OCI-LY7 (cell line): ENCODE results near the gene DDB1. TPM values are rescaled to one million over a fixed set of nuclear protein-coding genes. Genes with fewer than 3 reads are reported as not detected.
A peak's percentile ranks its signal among the peaks of the same experiment; 100 is the strongest.

ENCODE experiments used
- BruUV-seq: library from RNA; stranded (reverse); fragments of 400-500 nt; replicated peaks from 2 replicates; lab custom pipeline; 2021; lab: Mats Ljungman, UMichigan
- CTCF ChIA-PET: fragments of 300-600 bp; sonication (Branson Sonifier 250); formaldehyde crosslinking; loops from one replicate; lab custom pipeline; 2022; ENCODE audit warnings: antibody characterized with exemption; ENCODE audit not compliant: unreplicated experiment; lab: Charles Lee
- POLR2A ChIA-PET: fragments of 300-600 bp; sonication (Branson Sonifier 250); formaldehyde crosslinking; loops from one replicate; lab custom pipeline; 2022; ENCODE audit warnings: antibody characterized with exemption; lab: Charles Lee
- DNase-seq: peaks from one replicate; pipeline ENCODE4 v3.0.0-alpha.2; 2015; ENCODE audit warnings: low spot score
- H2AFZ ChIP-seq: fragments of 200-600 bp; sonication (generic), shearing (Covaris generic); 2 replicates; pipeline ENCODE4 v1.6.1; 2014; ENCODE audit warnings: mild to moderate bottlenecking, antibody characterized with exemption, low read length, moderate library complexity
- H3K27ac ChIP-seq: fragments of 200-600 bp; sonication (generic); 2 replicates; pipeline ENCODE4 v1.5.1; 2014; ENCODE audit warnings: mixed run types, low read depth, mild to moderate bottlenecking, moderate library complexity, low read length, inconsistent platforms; ENCODE audit not compliant: poor library complexity, severe bottlenecking
- H3K36me3 ChIP-seq: fragments of 200-600 bp; sonication (generic); 2 replicates; pipeline ENCODE4 v1.6.1; 2014; ENCODE audit warnings: mild to moderate bottlenecking, antibody characterized with exemption, low read length, moderate library complexity, mixed read lengths; ENCODE audit not compliant: insufficient read depth
- H3K4me1 ChIP-seq: fragments of 200-600 bp; sonication (generic); 2 replicates; pipeline ENCODE4 v1.5.1; 2014; ENCODE audit warnings: mild to moderate bottlenecking, low read length; ENCODE audit not compliant: insufficient read depth, poor library complexity, severe bottlenecking
- H3K4me2 ChIP-seq: fragments of 200-600 bp; sonication (generic); 2 replicates; pipeline ENCODE4 v1.6.1; 2014; ENCODE audit warnings: mild to moderate bottlenecking, low read length
- H3K4me3 ChIP-seq: fragments of 200-600 bp; sonication (generic); 2 replicates; pipeline ENCODE4 v1.5.1; 2014; ENCODE audit warnings: mild to moderate bottlenecking, low read depth, low read length; ENCODE audit not compliant: poor library complexity, severe bottlenecking
- H3K79me2 ChIP-seq: fragments of 200-600 bp; sonication (generic); 2 replicates; pipeline ENCODE4 v1.6.1; 2016; ENCODE audit warnings: low read depth, mild to moderate bottlenecking, low read length, moderate library complexity, mixed read lengths; ENCODE audit not compliant: insufficient read depth
- H3K9me2 ChIP-seq: fragments of 200-600 bp; sonication (generic); 2 replicates; pipeline ENCODE4 v1.6.1; 2016; ENCODE audit warnings: mild to moderate bottlenecking, low read length, mixed read lengths; ENCODE audit not compliant: insufficient read depth
- H3K9me3 ChIP-seq: fragments of 200-600 bp; sonication (generic); 2 replicates; pipeline ENCODE4 v1.6.1; 2014; ENCODE audit warnings: mild to moderate bottlenecking, mixed run types, low read length, mixed read lengths
- H4K20me1 ChIP-seq: fragments of 200-600 bp; sonication (generic); 2 replicates; pipeline ENCODE4 v1.6.1; 2014; ENCODE audit warnings: mild to moderate bottlenecking, antibody characterized with exemption, low read length, moderate library complexity, mixed read lengths; ENCODE audit not compliant: insufficient read depth
- EZH2phosphoT487 ChIP-seq: fragments of 200-600 bp; sonication (generic); IDR thresholded peaks from 2 replicates; pipeline ENCODE4 v1.6.1; 2018; ENCODE audit warnings: low read depth, borderline replicate concordance, mild to moderate bottlenecking, mixed run types, antibody characterized with exemption, low read length, moderate library complexity, mixed read lengths
- intact Hi-C: fragments of 100-400 bp; cut with micrococcal nuclease; formaldehyde crosslinking; loops from one replicate; pipeline ENCODE4 v1.10.0; 2022; ENCODE audit not compliant: unreplicated experiment
- total RNA-seq, 2 experiments: library from RNA; depleted of rRNA in 1 of 2; stranded (reverse); fragments of >200 nt in 1 of 2; shearing (Covaris generic) in 1 of 2; gene quantifications; 2 replicates each; pipeline ENCODE4 v1.2.3, GENCODE V29; 2014 to 2022
- TF ChIP-seq, protein P1 (sequence below): fragments of 200-600 bp; sonication (generic); conservative IDR thresholded peaks from 2 replicates; pipeline ENCODE4 v1.5.1; 2014; ENCODE audit warnings: mild to moderate bottlenecking, antibody characterized with exemption, low read length, moderate library complexity, mixed read lengths

DDB1 gene
- total RNA-seq, 2 experiments from 2014 or later, result 194 to 225 TPM

DNA sequence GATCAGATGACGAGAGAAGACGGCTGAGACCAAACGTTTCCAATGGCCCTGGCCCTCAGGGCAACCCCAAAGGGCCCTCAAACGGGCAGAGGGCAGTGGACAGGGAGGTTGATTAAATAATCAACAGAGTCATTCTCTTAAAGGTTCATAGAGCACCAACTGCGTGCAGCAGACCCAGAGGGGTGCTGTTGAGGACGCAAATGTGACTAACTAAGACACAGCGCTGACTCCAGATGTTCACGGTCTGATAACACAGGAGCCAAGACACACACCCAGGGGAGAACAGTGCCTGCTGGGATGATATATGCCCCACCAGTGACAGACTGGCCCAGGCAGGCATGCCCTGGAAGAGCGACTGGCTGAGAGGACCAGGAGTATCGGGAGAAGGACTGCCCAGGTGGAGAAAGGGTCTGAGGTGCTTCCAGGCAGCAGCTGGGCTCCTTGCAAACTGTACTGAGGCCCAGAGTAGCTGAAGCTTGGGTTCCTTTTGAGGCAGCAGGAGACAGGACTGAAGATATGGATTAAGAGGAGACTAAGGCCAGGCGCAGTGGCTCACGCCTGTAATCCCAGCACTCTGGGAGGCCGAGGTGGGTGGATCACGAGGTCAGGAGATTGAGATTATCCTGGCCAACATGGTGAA, 45.4 kb downstream of the DDB1 start:
- no peaks in the 10 kb centered on the region for H3K9me3 ChIP-seq
- POLR2A ChIA-PET, result no interaction called here
- intact Hi-C loops, result no loop called here
- H4K20me1 ChIP-seq, result no peaks in the 10 kb centered on the region
- no TSS peak for BruUV-seq
- no peak overlapping the region for H3K4me2 ChIP-seq
- no peaks in the 10 kb centered on the region for H3K9me2 ChIP-seq
- no peaks in the 10 kb centered on the region for H3K36me3 ChIP-seq
- no peaks in the 10 kb centered on the region for H3K4me1 ChIP-seq
- CTCF ChIA-PET, result no interaction called here
- no peak overlapping the region for H3K27ac ChIP-seq
- H3K79me2 ChIP-seq, result no peaks in the 10 kb centered on the region
- H3K4me3 ChIP-seq, result no peak overlapping the region
- TF ChIP-seq, protein P1, sequence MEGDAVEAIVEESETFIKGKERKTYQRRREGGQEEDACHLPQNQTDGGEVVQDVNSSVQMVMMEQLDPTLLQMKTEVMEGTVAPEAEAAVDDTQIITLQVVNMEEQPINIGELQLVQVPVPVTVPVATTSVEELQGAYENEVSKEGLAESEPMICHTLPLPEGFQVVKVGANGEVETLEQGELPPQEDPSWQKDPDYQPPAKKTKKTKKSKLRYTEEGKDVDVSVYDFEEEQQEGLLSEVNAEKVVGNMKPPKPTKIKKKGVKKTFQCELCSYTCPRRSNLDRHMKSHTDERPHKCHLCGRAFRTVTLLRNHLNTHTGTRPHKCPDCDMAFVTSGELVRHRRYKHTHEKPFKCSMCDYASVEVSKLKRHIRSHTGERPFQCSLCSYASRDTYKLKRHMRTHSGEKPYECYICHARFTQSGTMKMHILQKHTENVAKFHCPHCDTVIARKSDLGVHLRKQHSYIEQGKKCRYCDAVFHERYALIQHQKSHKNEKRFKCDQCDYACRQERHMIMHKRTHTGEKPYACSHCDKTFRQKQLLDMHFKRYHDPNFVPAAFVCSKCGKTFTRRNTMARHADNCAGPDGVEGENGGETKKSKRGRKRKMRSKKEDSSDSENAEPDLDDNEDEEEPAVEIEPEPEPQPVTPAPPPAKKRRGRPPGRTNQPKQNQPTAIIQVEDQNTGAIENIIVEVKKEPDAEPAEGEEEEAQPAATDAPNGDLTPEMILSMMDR, result no peak
- no peak for TF ChIP-seq EZH2phosphoT487
- no peak for DNase-seq
- no peak overlapping the region for H2AFZ ChIP-seq

DNA sequence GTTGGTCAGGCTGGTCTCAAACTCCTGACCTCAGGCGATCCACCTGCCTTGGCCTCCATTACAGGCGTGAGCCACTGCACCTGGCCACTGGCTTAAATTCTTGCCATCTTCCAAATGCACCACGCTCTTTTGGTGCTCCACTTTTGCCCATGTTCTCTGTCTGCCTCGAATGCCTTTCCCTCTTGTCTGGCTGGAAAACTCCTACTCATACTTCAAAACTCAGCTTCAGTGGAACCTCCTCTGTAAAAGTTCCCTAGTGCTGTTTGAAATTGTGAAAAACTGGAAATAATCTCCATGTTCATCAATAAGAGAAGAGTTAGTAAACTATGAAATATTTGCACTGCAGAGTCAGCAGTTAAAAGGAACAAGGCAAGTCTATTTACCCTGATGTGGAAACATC, 49.3 kb downstream of the DDB1 start:
- H3K4me3 ChIP-seq, result no peak overlapping the region
- POLR2A ChIA-PET, result interaction anchor here (0.7 kb wide), 1 partner anchor 96 kb away, joined by 3 read pairs; no protein-coding TSS in a partner anchor
- no peaks in the 10 kb centered on the region for H3K36me3 ChIP-seq
- H3K9me2 ChIP-seq, result no peaks in the 10 kb centered on the region
- BruUV-seq, result no TSS peak
- DNase-seq, result no peak
- no peak overlapping the region for H3K27ac ChIP-seq
- H3K9me3 ChIP-seq, result no peaks in the 10 kb centered on the region
- no peaks in the 10 kb centered on the region for H4K20me1 ChIP-seq
- no peak overlapping the region for H3K4me2 ChIP-seq
- CTCF ChIA-PET, result no interaction called here
- H2AFZ ChIP-seq, result no peak overlapping the region
- no peak for TF ChIP-seq EZH2phosphoT487
- TF ChIP-seq, protein P1, result no peak
- intact Hi-C loops, result no loop called here
- no peaks in the 10 kb centered on the region for H3K4me1 ChIP-seq
- no peaks in the 10 kb centered on the region for H3K79me2 ChIP-seq

DNA sequence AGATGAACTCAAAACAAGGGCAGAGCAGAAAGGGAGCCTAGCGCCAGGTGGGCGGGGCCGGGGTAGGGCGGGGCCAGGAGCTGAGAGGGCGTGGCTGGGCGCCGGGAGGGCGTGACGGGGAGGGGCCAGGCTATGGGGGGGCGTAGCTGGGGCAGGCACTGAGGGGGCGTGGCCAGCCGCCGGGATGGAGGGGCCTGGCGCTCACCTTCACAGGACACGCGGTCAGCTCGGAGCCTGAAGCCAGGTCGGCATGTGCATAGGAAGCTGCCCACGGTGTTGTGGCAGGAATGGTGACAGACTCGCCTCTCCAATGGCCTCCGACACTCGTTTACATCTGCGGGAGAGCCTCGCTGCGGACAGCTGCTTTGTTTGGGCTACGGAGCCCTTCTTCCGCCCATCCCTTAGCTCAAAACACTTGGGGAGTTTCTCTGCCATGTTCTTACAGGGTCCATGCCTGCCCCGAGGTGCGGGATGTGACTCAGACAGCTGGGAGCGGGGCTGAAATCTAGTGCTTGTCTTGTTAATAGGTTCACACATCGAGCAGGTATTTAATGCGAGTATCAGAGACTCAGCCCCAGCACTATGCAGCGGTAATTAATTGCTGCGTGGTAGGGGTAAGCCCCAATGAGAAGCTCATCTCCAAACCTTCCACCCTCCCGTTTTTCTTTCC, 51.2 kb downstream of the DDB1 start:
- Histone ChIP-seq H4K20me1 (no peaks in the 10 kb centered on the region), H3K27ac (no peak overlapping the region), H3K36me3 (no peaks in the 10 kb centered on the region), H3K4me2 (no peak overlapping the region), H3K4me1 (no peaks in the 10 kb centered on the region), H2AFZ (no peak overlapping the region), H3K9me3 (no peaks in the 10 kb centered on the region), H3K9me2 (no peaks in the 10 kb centered on the region), H3K79me2 (no peaks in the 10 kb centered on the region), H3K4me3 (no peak overlapping the region)
- DNase-seq, result peak; percentile 39
- intact Hi-C loops, result no loop called here
- ChIA-PET POLR2A (no interaction called here), CTCF (interaction anchor here (0.5 to 0.6 kb wide), 2 partner anchors 45 to 281 kb away, joined by 4 to 17 read pairs; no protein-coding TSS in a partner anchor)
- no TSS peak for BruUV-seq
- no peak for TF ChIP-seq EZH2phosphoT487
- TF ChIP-seq, protein P1, result no peak
